Activated CD4-positive, alpha-beta T cell treated with anti-CD3 and anti-CD28 coated beads for 36 hours (primary cell): ENCODE results near the gene PTPRR. TPM values are rescaled to one million over a fixed set of nuclear protein-coding genes. Genes with fewer than 3 reads are reported as not detected.

Experiments used
- ATAC-seq: fragments of 200-7000 bp; cut with Tn5 transposase; one replicate; pipeline ENCODE4 v1.10.0; 2021; ENCODE audit warnings: mild to moderate bottlenecking, moderate library complexity
- CTCF ChIA-PET: fragments of 350-600 bp; sonication (Branson Sonifier 250); formaldehyde crosslinking; loops from one replicate; lab custom pipeline; 2021; ENCODE audit warnings: antibody characterized with exemption; lab: Charles Lee
- POLR2A ChIA-PET: fragments of 350-600 bp; sonication (Branson Sonifier 250); formaldehyde crosslinking; loops from one replicate; lab custom pipeline; 2021; ENCODE audit warnings: antibody characterized with exemption, inconsistent platforms; lab: Charles Lee
- DNase-seq: peaks from one replicate; pipeline ENCODE4 v3.0.0-alpha.2; 2020
- H3K27ac Mint-ChIP-seq: one replicate; pipeline ENCODE4 v1.8.0; 2021; ENCODE audit warnings: mixed read lengths
- H3K27me3 Mint-ChIP-seq: one replicate; pipeline ENCODE4 v1.8.0; 2021; ENCODE audit warnings: mixed read lengths
- H3K36me3 Mint-ChIP-seq: one replicate; pipeline ENCODE4 v1.8.0; 2021; ENCODE audit warnings: low read depth, mixed read lengths
- H3K4me1 Mint-ChIP-seq: one replicate; pipeline ENCODE4 v1.8.0; 2021; ENCODE audit warnings: mixed read lengths
- H3K4me3 Mint-ChIP-seq: one replicate; pipeline ENCODE4 v1.8.0; 2021; ENCODE audit warnings: mild to moderate bottlenecking, moderate library complexity, mixed read lengths
- H3K9me3 Mint-ChIP-seq: one replicate; pipeline ENCODE4 v1.8.0; 2021; ENCODE audit warnings: low read depth, mixed read lengths
- intact Hi-C, 2 experiments: fragments of 100-400 bp; cut with DNase I in 1 of 2; cut with micrococcal nuclease in 1 of 2; formaldehyde crosslinking; loops; one replicate each; pipeline versions ENCODE4 v1.14.2 to v1.15.1; 2022 to 2024; cut with DNase I, micrococcal nuclease
- total RNA-seq, 2 experiments: library from RNA; stranded (reverse); gene quantifications; one replicate each; pipeline ENCODE4 v1.2.3, GENCODE V29; 2021

The PTPRR gene
- total RNA-seq, 2 experiments from 2014 or later, result not detected

DNA sequence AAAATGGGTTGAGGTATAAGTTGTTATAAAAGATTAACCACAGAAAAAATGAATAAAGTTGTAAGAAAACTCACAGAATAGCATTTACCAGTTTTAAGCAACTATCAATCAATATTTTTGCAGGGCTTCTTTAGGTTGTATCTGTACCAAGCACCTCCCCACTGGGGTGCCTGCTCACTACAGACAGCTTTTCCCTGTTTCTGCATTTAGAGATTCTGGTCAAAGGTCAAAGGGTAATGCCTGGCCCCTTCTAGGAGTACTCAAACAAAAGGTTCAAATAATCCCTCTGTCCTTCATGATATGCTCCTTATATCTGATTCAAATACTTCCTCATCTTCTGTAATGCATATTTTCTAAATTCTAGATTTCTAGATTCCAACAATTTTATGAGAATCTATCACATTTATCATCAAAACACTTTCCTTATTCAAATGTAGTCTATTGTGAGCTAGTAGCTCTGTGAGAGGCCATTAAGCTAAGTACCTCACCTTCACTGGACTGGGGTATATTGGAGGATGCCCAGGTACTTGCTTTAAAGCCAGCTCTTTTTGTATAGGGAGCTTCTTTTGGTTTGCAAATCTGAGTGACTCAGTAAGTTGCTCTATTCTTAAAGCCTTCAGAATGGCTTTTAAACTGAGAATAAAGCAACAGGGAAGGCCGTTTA lies 162.6 kb downstream of the PTPRR start:
- no peaks in the 10 kb centered on the region for H3K4me1 Mint-ChIP-seq
- DNase-seq, result no peak
- no peaks in the 10 kb centered on the region for H3K9me3 Mint-ChIP-seq
- no peak for ATAC-seq
- ChIA-PET POLR2A (interaction anchor here (0.6 kb wide), 1 partner anchor 220 kb away, joined by 3 read pairs; no protein-coding TSS in a partner anchor), CTCF (interaction anchor here (0.7 to 1.3 kb wide), 2 partner anchors 24 to 40 kb away, joined by 3 to 4 read pairs; no protein-coding TSS in a partner anchor)
- H3K27me3 Mint-ChIP-seq, result peaks cover 4% of the 10 kb centered on the region
- no peaks in the 10 kb centered on the region for H3K36me3 Mint-ChIP-seq
- H3K4me3 Mint-ChIP-seq, result no peak overlapping the region
- H3K27ac Mint-ChIP-seq, result no peak overlapping the region
- intact Hi-C loops, result no loop called here

- CTCF ChIA-PET, result interaction anchor here (1.2 kb wide), 1 partner anchor 12 kb away, joined by 6 read pairs; no protein-coding TSS in a partner anchor
- DNase-seq (no peak), ATAC-seq (no peak)
- intact Hi-C loops, result no loop called here
- Mint-ChIP-seq H3K36me3 (no peaks in the 10 kb centered on the region), H3K4me1 (no peaks in the 10 kb centered on the region), H3K9me3 (no peaks in the 10 kb centered on the region), H3K4me3 (no peak overlapping the region), H3K27ac (no peak overlapping the region), H3K27me3 (peaks cover 4% of the 10 kb centered on the region)
- POLR2A ChIA-PET, result no interaction called here
Measured at GRCh38 chr12:70756791-70757190, 163.7 kb downstream of the PTPRR start.

GRCh38 chr12:70756118-70756517 lies 164.4 kb downstream of the PTPRR start:
- Mint-ChIP-seq H3K36me3 (no peaks in the 10 kb centered on the region), H3K9me3 (no peaks in the 10 kb centered on the region), H3K4me1 (no peaks in the 10 kb centered on the region), H3K27ac (no peak overlapping the region), H3K4me3 (no peak overlapping the region), H3K27me3 (peaks cover 10% of the 10 kb centered on the region)
- intact Hi-C loops, result no loop called here
- ChIA-PET CTCF (interaction anchor here (0.6 to 1.2 kb wide), 2 partner anchors 12 to 120 kb away, joined by 4 to 6 read pairs; no protein-coding TSS in a partner anchor), POLR2A (no interaction called here)
- ATAC-seq, result peak; percentile 44
- DNase-seq, result no peak

- CTCF ChIA-PET, result no interaction called here
Measured at GRCh38 chr12:70754330-70754741, 166.2 kb downstream of the PTPRR start.

DNA sequence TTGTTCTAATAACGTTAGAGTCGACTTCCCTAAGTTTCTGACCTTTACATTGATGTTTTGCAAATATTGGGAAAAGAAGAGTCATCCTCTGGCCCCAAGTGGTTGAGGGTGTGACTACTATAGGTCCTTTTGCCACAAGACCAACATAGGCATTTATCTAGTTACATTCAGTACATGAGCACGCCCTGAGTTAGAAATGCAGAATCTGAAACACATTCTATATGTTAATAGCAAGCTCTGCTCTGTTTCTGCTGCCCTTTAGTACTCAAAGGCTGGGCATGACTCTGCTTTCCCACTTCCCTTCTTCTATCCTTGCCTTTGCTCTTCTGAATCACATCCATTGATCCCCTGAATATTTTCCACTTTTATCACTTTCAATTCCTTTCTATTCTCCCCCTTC lies 168.2 kb downstream of the PTPRR start:
- Mint-ChIP-seq H3K9me3 (no peaks in the 10 kb centered on the region), H3K36me3 (no peaks in the 10 kb centered on the region), H3K27ac (no peak overlapping the region), H3K27me3 (peaks cover 15% of the 10 kb centered on the region), H3K4me1 (no peaks in the 10 kb centered on the region), H3K4me3 (no peak overlapping the region)
- CTCF ChIA-PET, result no interaction called here
- DNase-seq (no peak), ATAC-seq (no peak)
- POLR2A ChIA-PET, result no interaction called here
- intact Hi-C loops, result no loop called here

More at GRCh38 chr12:70754330-70754741, 166.2 kb downstream of the PTPRR start:
- Mint-ChIP-seq H3K9me3 (no peaks in the 10 kb centered on the region), H3K27me3 (peaks cover 9% of the 10 kb centered on the region), H3K27ac (no peak overlapping the region), H3K36me3 (no peaks in the 10 kb centered on the region), H3K4me3 (no peak overlapping the region), H3K4me1 (no peaks in the 10 kb centered on the region)
- intact Hi-C loops, result no loop called here
- POLR2A ChIA-PET, result no interaction called here
- DNase-seq (no peak), ATAC-seq (no peak)

- Mint-ChIP-seq H3K9me3 (no peaks in the 10 kb centered on the region), H3K4me3 (no peak overlapping the region), H3K36me3 (no peaks in the 10 kb centered on the region), H3K4me1 (no peaks in the 10 kb centered on the region), H3K27ac (no peak overlapping the region), H3K27me3 (peaks cover 15% of the 10 kb centered on the region)
- no peak for ATAC-seq
- POLR2A ChIA-PET, result no interaction called here
- intact Hi-C loops, result no loop called here
- CTCF ChIA-PET, result interaction anchor here (0.7 kb wide), 1 partner anchor 296 kb away, joined by 4 read pairs; no protein-coding TSS in a partner anchor
- DNase-seq, result no peak
Measured at GRCh38 chr12:70749931-70750330, 170.6 kb downstream of the PTPRR start.

DNA sequence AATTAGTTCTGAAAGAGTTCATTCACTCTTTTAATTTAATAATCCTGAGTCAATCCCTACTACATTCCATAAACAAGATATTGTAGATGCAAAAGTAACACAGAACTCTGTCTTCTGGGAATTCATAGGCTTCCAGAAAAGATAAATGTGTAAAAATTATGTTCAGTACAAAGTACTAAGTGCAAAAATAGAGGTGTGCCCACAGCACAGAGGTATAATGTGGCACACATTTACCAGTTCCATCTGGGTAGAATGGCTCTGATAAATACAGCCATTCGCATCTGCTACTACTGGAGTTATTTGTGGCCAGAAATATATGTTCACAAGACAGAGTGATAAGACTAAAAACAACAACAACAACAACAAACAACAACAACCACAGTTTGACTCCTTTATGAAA lies 171.7 kb downstream of the PTPRR start:
- Mint-ChIP-seq H3K27me3 (peaks cover 15% of the 10 kb centered on the region), H3K9me3 (no peaks in the 10 kb centered on the region), H3K36me3 (no peaks in the 10 kb centered on the region), H3K4me1 (no peaks in the 10 kb centered on the region), H3K27ac (no peak overlapping the region), H3K4me3 (no peak overlapping the region)
- CTCF ChIA-PET, result no interaction called here
- ATAC-seq, result no peak
- POLR2A ChIA-PET, result no interaction called here
- intact Hi-C loops, result no loop called here
- no peak for DNase-seq

DNA sequence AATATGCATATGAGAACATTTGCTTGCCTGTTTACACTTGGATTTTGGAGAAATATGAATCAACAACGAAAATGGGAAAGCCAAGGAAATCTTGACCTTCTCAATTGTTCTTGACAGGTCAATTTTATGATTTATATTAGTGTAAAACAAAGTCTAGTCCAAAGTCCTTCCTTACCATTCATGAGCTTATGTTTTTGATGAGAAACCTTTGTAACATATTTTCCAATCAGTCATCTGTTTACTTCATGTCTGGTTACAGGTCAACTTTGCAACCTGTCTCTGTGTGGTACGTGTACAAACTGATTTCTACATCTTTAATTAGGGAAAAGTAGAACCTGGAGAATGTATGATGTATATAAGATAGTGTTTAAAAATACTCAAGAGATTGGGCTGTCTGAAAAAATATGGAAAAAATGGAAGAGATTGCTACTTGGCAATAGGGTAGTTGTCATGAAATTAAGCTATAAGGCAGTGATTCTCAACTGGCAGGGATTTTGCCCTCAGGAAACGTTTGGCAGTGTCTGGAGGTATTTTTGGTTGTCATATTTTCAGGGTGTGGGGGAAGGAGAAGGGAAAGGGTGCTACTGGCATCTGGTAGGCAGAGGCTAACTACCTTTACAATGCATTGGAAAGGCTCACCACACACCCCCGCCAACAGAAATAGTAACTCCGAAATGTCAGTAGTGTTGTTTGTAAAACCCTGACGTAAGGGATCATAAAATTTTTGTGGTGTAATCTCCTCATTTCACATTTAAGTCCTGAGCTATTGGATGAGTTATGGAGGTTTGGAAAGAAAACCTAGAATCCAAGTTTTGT lies 172.9 kb downstream of the PTPRR start:
- ChIA-PET CTCF (interaction anchor here (0.8 to 1.4 kb wide), 3 partner anchors 14 to 19 kb away, joined by 3 to 4 read pairs (median 3); no protein-coding TSS in a partner anchor), POLR2A (no interaction called here)
- Mint-ChIP-seq H3K27ac (no peak overlapping the region), H3K4me1 (no peaks in the 10 kb centered on the region), H3K27me3 (peaks cover 18% of the 10 kb centered on the region), H3K36me3 (no peaks in the 10 kb centered on the region), H3K9me3 (no peaks in the 10 kb centered on the region), H3K4me3 (no peak overlapping the region)
- no peak for ATAC-seq
- DNase-seq, result no peak
- intact Hi-C loops, result no loop called here

DNA sequence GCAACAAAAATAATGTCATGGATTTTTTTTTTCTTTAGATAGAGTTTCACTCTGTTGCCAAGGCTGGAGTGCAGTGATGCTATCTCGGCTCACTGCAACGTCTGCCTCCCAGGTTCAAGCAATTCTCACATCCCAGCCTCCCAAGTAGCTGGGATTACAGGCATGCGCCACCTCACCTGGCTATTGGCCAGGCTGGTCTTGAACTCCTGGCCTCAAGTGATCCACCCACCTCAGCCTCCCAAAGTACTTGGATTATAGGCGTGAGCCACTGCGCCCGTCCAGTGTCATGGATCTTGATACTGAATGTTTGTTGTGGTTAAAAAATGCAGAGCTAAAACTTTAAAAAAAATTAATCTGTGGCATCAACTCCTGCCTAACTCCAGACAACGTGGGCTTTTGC lies 175.5 kb downstream of the PTPRR start:
- H3K27me3 Mint-ChIP-seq, result peaks cover 19% of the 10 kb centered on the region
- no peaks in the 10 kb centered on the region for H3K4me1 Mint-ChIP-seq
- H3K4me3 Mint-ChIP-seq, result no peak overlapping the region
- no peak overlapping the region for H3K27ac Mint-ChIP-seq
- CTCF ChIA-PET, result interaction anchor here (0.8 kb wide), 1 partner anchor 11 kb away, joined by 6 read pairs; no protein-coding TSS in a partner anchor
- DNase-seq (no peak), ATAC-seq (no peak)
- intact Hi-C loops, result no loop called here
- H3K36me3 Mint-ChIP-seq, result no peaks in the 10 kb centered on the region
- H3K9me3 Mint-ChIP-seq, result no peaks in the 10 kb centered on the region
- POLR2A ChIA-PET, result no interaction called here

GRCh38 chr12:70744178-70744577 lies 176.4 kb downstream of the PTPRR start:
- intact Hi-C loops, result no loop called here
- no peak for ATAC-seq
- no peaks in the 10 kb centered on the region for H3K9me3 Mint-ChIP-seq

GRCh38 chr12:70741256-70741655 lies 179.3 kb downstream of the PTPRR start:
- no peak for DNase-seq
- intact Hi-C loops, result no loop called here
- Mint-ChIP-seq H3K4me1 (no peaks in the 10 kb centered on the region), H3K27ac (no peak overlapping the region), H3K4me3 (no peak overlapping the region), H3K36me3 (no peaks in the 10 kb centered on the region), H3K9me3 (no peaks in the 10 kb centered on the region), H3K27me3 (peaks cover 15% of the 10 kb centered on the region)
- ATAC-seq, result no peak
- POLR2A ChIA-PET, result no interaction called here
- CTCF ChIA-PET, result no interaction called here

More at GRCh38 chr12:70744178-70744577, 176.4 kb downstream of the PTPRR start:
- Mint-ChIP-seq H3K27me3 (peaks cover 23% of the 10 kb centered on the region), H3K4me1 (no peaks in the 10 kb centered on the region), H3K4me3 (no peak overlapping the region), H3K36me3 (no peaks in the 10 kb centered on the region), H3K27ac (no peak overlapping the region)
- CTCF ChIA-PET, result interaction anchor here (0.7 to 0.8 kb wide), 2 partner anchors 12 to 13 kb away, joined by 3 to 6 read pairs; no protein-coding TSS in a partner anchor
- POLR2A ChIA-PET, result no interaction called here
- no peak for DNase-seq
